Naive thymus-derived CD4-positive, alpha-beta T cell (primary cell): ENCODE results near the gene TMEM191C. TPM values are rescaled to one million over a fixed set of nuclear protein-coding genes. Genes with fewer than 3 reads are reported as not detected.
A peak's percentile ranks its signal among the peaks of the same experiment; 100 is the strongest.
"Not testable (repeated sequence)": the region's sequence is repeated elsewhere in the genome, so short reads cannot be mapped to it uniquely, and the experiment has no call there.

ENCODE experiments used
- ATAC-seq: fragments of 150-1000 bp; cut with Tn5 transposase; 2 replicates; pipeline ENCODE4 v1.10.0; 2021; ENCODE audit warnings: mild to moderate bottlenecking, moderate library complexity
- CTCF ChIA-PET: fragments of 350-600 bp; sonication (Branson Sonifier 250); formaldehyde crosslinking; loops from one replicate; lab custom pipeline; 2021; ENCODE audit warnings: antibody characterized with exemption; lab: Charles Lee
- POLR2A ChIA-PET: fragments of 350-600 bp; sonication (Branson Sonifier 250); formaldehyde crosslinking; loops from one replicate; lab custom pipeline; 2021; ENCODE audit warnings: antibody characterized with exemption, inconsistent platforms; lab: Charles Lee
- DNase-seq, 9 donors: peaks; one replicate each; pipeline versions ENCODE4 v3.0.0 to v3.0.0-alpha.2; 2020 to 2022; ENCODE audit warnings: mixed read lengths in 1 of 9
- H3K27ac ChIP-seq: one replicate; pipeline ENCODE4 v1.7.0; 2013; ENCODE audit warnings: mild to moderate bottlenecking, low read depth, low read length, moderate library complexity
- H3K27me3 ChIP-seq, 2 donors: one replicate each; pipeline ENCODE4 v1.7.0; 2013; ENCODE audit warnings: low read length in 2 of 2, mild to moderate bottlenecking in 2 of 2, moderate library complexity in 2 of 2; ENCODE audit not compliant: control insufficient read depth in 2 of 2, insufficient read depth in 2 of 2
- H3K36me3 ChIP-seq, 3 experiments: 1 replicate in 2 of 3; 2 replicates in 1 of 3; pipeline ENCODE4 v1.7.0; 2013; ENCODE audit warnings: low read length in 3 of 3, mild to moderate bottlenecking in 3 of 3, moderate library complexity in 1 of 3; ENCODE audit not compliant: insufficient read depth in 3 of 3, control insufficient read depth in 2 of 3
- H3K4me1 ChIP-seq, 2 donors: one replicate each; pipeline ENCODE4 v1.7.0; 2013; ENCODE audit warnings: low read length in 2 of 2, mild to moderate bottlenecking in 2 of 2, moderate library complexity in 1 of 2; ENCODE audit not compliant: control insufficient read depth in 2 of 2, insufficient read depth in 2 of 2
- H3K4me3 ChIP-seq: 2 replicates; pipeline ENCODE4 v1.7.0; 2013; ENCODE audit warnings: mild to moderate bottlenecking, low read length
- H3K9me3 ChIP-seq, 3 experiments: 1 replicate in 2 of 3; 2 replicates in 1 of 3; pipeline ENCODE4 v1.7.0; 2013; ENCODE audit warnings: low read length in 3 of 3; ENCODE audit not compliant: control insufficient read depth in 2 of 3
- H3K27ac Mint-ChIP-seq, 9 donors: one replicate each; pipeline ENCODE4 v1.8.0; 2020 to 2022; ENCODE audit warnings: mixed read lengths in 9 of 9, mild to moderate bottlenecking in 8 of 9, moderate library complexity in 5 of 9, inconsistent platforms in 2 of 9
- H3K27me3 Mint-ChIP-seq, 5 donors: one replicate each; pipeline ENCODE4 v1.8.0; 2021 to 2022; ENCODE audit warnings: mixed read lengths in 5 of 5, mild to moderate bottlenecking in 1 of 5
- H3K36me3 Mint-ChIP-seq, 5 donors: one replicate each; pipeline ENCODE4 v1.8.0; 2020 to 2022; ENCODE audit warnings: mixed read lengths in 5 of 5, mild to moderate bottlenecking in 3 of 5, inconsistent platforms in 1 of 5
- H3K4me1 Mint-ChIP-seq, 7 donors: one replicate each; pipeline ENCODE4 v1.8.0; 2020 to 2022; ENCODE audit warnings: mixed read lengths in 7 of 7, mild to moderate bottlenecking in 3 of 7, inconsistent platforms in 1 of 7
- H3K4me3 Mint-ChIP-seq, 10 donors: one replicate each; pipeline ENCODE4 v1.8.0; 2020 to 2022; ENCODE audit warnings: mild to moderate bottlenecking in 10 of 10, mixed read lengths in 10 of 10, moderate library complexity in 6 of 10, inconsistent platforms in 2 of 10
- H3K9me3 Mint-ChIP-seq, 11 donors: one replicate each; pipeline ENCODE4 v1.8.0; 2020 to 2022; ENCODE audit warnings: mixed read lengths in 11 of 11, mild to moderate bottlenecking in 4 of 11, inconsistent platforms in 1 of 11, moderate library complexity in 1 of 11
- intact Hi-C, 2 donors: fragments of 100-400 bp; cut with micrococcal nuclease; formaldehyde crosslinking; loops; one replicate each; pipeline ENCODE4 v1.15.1; 2023
- polyA plus RNA-seq, 2 donors: library from polyadenylated mRNA; unstranded; fragments of 300-500 nt; fragmentation: Illumina TruSeq; gene quantifications; one replicate each; pipeline ENCODE4 v1.2.3, GENCODE V29; 2021
- total RNA-seq, 6 experiments: library from RNA in 5 of 6; stranded (reverse) in 5 of 6; gene quantifications; 1 replicate in 5 of 6; 2 replicates in 1 of 6; pipeline ENCODE4 v1.2.3 and lab custom pipeline; 2021 to 2026

TMEM191C gene
- total and polyA plus RNA-seq, 7 experiments from 2014 or later = 0.51 to 7.3 (median 2.8) TPM

DNA sequence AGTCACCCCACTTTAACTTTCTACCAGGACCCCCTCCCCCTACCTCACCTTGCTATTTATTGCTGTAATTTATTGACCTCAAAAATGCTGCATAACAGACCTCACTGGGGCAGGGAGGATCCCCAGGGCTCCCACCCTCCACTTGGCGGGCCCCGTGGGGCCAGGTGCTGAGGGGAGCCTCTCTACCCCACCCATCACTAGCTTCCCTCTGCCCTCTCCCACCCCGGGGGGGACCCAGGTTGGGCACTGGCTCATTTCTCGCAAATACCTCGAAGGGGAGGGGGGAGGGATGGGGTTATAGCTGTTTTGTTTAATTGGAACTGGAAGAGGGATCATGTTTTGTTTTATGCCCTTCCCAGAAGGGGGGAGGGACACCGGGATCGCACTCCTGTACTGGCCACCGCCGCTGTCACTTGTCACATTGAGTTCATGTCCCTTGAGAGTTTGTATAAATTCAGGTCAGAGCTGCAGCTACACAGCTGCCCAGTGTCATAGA is 16.3 kb upstream of the TMEM191C start:
- Histone ChIP-seq H3K4me1 (no peaks in the 10 kb centered on the region), H3K4me3 (no peak overlapping the region), H3K27me3 (no peaks in the 10 kb centered on the region), H3K9me3 (no peaks in the 10 kb centered on the region), H3K36me3 (peaks cover 0 to 20% (median 0%) of the 10 kb centered on the region in 3 experiments), H3K27ac (no peak overlapping the region)
- Mint-ChIP-seq H3K27ac (no peak overlapping the region), H3K27me3 (no peaks in the 10 kb centered on the region), H3K4me3 (no peak overlapping the region), H3K9me3 (no peaks in the 10 kb centered on the region), H3K36me3 (peaks cover 0 to 9% (median 0%) of the 10 kb centered on the region in 5 donors), H3K4me1 (no peaks in the 10 kb centered on the region)
- no peak for ATAC-seq
- ChIA-PET POLR2A (no interaction called here), CTCF (no interaction called here)
- intact Hi-C loops = no loop called here
- DNase-seq = peak in 1 of 9 donors; percentile 6

DNA sequence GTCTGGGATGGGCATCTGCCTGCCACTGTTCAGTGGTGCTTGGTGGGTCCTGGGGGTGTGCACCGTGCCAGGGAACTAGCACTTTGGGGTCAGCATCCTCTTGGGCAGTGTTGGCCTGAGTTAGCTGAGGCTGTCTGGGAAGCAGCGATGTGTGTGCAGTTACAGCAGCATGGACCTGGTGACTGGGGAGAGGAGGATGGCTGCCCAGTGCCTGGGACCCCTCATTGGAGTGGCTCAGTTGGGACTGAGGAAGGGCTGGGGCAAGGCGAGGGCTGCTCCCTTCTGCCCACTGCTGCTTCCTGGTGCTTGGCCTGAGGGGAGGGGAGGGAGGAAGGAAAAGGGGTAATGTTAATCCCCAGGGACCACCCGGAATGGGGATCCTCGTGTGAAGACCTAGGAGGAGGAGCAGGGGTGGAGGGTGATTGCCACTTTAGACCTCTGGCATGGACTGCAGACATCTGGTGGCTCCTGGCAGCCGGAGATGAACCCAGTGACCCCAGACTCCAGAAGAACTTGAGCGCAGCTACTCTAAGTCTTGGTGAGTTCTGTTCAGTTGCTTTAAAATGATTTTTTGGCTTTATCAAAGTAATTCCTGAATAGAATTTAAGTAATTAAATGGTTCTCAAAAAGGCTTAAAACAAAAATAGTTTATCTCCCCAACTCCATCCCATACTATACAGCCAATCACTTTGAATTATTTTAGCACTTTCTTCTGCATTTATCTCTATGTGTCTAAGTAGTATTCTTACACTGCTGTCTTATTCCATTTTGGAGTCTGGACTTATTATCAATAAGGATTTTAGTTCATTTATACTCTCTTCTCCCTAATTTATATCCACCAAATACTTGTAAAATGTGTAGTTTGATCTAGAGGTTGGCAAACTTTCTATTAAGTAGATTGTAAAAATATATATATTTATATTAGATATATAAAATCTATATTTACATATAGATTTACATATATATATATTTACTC is 15.4 kb upstream of the TMEM191C start:
- Histone ChIP-seq H3K27me3 (no peaks in the 10 kb centered on the region), H3K27ac (no peak overlapping the region), H3K9me3 (no peaks in the 10 kb centered on the region), H3K4me3 (no peak overlapping the region), H3K4me1 (no peaks in the 10 kb centered on the region), H3K36me3 (peaks cover 0 to 10% (median 0%) of the 10 kb centered on the region in 3 experiments)
- no peak overlapping the region for H3K27ac Mint-ChIP-seq
- ChIA-PET CTCF (no interaction called here), POLR2A (no interaction called here)
- no peaks in the 10 kb centered on the region for H3K9me3 Mint-ChIP-seq
- DNase-seq (peak in 1 of 9 donors; percentile 6), ATAC-seq (no peak)
- H3K27me3 Mint-ChIP-seq = no peaks in the 10 kb centered on the region
- intact Hi-C loops = no loop called here
- H3K4me1 Mint-ChIP-seq = no peaks in the 10 kb centered on the region
- H3K4me3 Mint-ChIP-seq = no peak overlapping the region
- H3K36me3 Mint-ChIP-seq = peaks cover 0 to 3% (median 0%) of the 10 kb centered on the region in 5 donors

GRCh38 chr22:21452666-21453065 is 14.5 kb upstream of the TMEM191C start:
- POLR2A ChIA-PET, ATAC-seq, H3K36me3 Mint-ChIP-seq, H3K27me3 Mint-ChIP-seq, H3K27ac Mint-ChIP-seq, H3K27ac ChIP-seq, CTCF ChIA-PET, H3K9me3 Mint-ChIP-seq, H3K36me3 ChIP-seq, H3K4me1 ChIP-seq, H3K27me3 ChIP-seq, H3K4me3 ChIP-seq, H3K9me3 ChIP-seq, H3K4me3 Mint-ChIP-seq, intact Hi-C loops, H3K4me1 Mint-ChIP-seq: not testable (repeated sequence)
- DNase-seq = peak in 1 of 9 donors; percentile 8

- H3K9me3 ChIP-seq, H3K27ac ChIP-seq, H3K9me3 Mint-ChIP-seq, H3K4me3 ChIP-seq, CTCF ChIA-PET, H3K27ac Mint-ChIP-seq, H3K36me3 ChIP-seq, H3K27me3 ChIP-seq, H3K36me3 Mint-ChIP-seq, H3K4me3 Mint-ChIP-seq, intact Hi-C loops, H3K27me3 Mint-ChIP-seq, POLR2A ChIA-PET, H3K4me1 ChIP-seq, H3K4me1 Mint-ChIP-seq, ATAC-seq: not testable (repeated sequence)
- DNase-seq = peak in 1 of 9 donors; percentile 3
Measured at GRCh38 chr22:21454998-21455333, 12.2 kb upstream of the TMEM191C start.

DNA sequence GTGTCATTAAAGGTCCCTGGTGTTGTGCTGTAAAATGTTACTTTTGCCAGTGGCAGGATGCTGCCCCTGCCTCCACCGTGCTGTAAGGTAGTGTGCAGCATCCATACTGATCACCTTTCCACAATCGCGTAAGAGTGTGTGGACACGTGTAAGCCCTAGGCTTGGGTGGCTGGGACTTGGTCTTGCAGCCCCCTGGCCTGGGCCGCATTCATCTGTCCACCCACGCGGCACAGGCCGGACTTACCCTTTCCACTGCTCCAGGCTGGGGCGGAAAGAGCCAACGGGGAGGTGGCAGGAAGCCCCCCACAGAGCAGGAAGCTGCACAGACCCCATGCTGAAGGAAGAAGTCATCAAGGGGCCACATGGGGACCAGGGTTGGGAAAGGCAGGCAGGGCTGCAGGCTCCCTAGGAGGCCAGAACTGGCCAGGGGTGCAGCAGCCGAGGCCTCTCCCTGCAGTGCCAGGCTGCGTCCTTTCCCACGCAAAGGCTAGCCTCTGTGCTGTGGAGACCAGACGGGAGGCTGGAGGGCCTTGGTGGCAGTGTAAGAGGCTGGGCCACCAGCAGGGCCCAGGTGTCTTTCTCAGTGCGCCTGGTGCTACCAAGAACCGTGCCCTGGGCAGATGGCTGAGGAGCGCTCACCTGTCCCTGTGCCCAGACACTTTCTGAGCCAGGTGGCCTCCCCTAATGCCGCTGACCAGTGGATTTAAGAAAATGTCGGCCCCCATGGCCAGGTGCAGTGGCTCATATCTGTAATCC is 11.7 kb upstream of the TMEM191C start:
- Histone ChIP-seq H3K27ac (no peak overlapping the region), H3K4me1 (no peaks in the 10 kb centered on the region), H3K27me3 (no peaks in the 10 kb centered on the region), H3K36me3 (no peaks in the 10 kb centered on the region), H3K4me3 (no peak overlapping the region), H3K9me3 (no peaks in the 10 kb centered on the region)
- Mint-ChIP-seq H3K27me3 (no peaks in the 10 kb centered on the region), H3K4me1 (no peaks in the 10 kb centered on the region), H3K4me3 (no peak overlapping the region), H3K36me3 (no peaks in the 10 kb centered on the region), H3K9me3 (no peaks in the 10 kb centered on the region), H3K27ac (no peak overlapping the region)
- intact Hi-C loops = no loop called here
- POLR2A ChIA-PET = no interaction called here
- no peak for ATAC-seq
- peak in 1 of 9 donors; percentile 19 for DNase-seq
- CTCF ChIA-PET = no interaction called here

- Histone ChIP-seq H3K36me3 (no peaks in the 10 kb centered on the region), H3K27me3 (no peaks in the 10 kb centered on the region), H3K4me3 (no peak overlapping the region), H3K27ac (no peak overlapping the region), H3K9me3 (no peaks in the 10 kb centered on the region), H3K4me1 (no peaks in the 10 kb centered on the region)
- Mint-ChIP-seq H3K9me3 (no peaks in the 10 kb centered on the region), H3K27me3 (no peaks in the 10 kb centered on the region), H3K4me3 (no peak overlapping the region), H3K27ac (peak overlapping the region in 1 of 9 donors; percentile 42), H3K36me3 (no peaks in the 10 kb centered on the region), H3K4me1 (no peaks in the 10 kb centered on the region)
- ChIA-PET CTCF (no interaction called here), POLR2A (no interaction called here)
- DNase-seq = no peak
- intact Hi-C loops = no loop called here
- ATAC-seq = no peak
Measured at GRCh38 chr22:21457023-21457787, 10.0 kb upstream of the TMEM191C start.
